Small intestine (tissue), 7 donors: ENCODE measurements around the gene PRCD. TPM values are rescaled to one million over a fixed set of nuclear protein-coding genes. Genes with fewer than 3 reads are reported as not detected.

Experiments
- DNase-seq, 2 donors: peaks; one replicate each; pipeline versions ENCODE4 v3.0.0 to v3.0.0-alpha.2; 2013
- FAIRE-seq: peaks from 2 replicates; lab custom pipeline; 2012; peaks lifted over from hg19 to GRCh38; lab: Jason Lieb, UNC
- H3K27ac ChIP-seq, 3 donors: one replicate each; pipeline ENCODE4 v1.5.1; 2013; ENCODE audit warnings: low read length in 2 of 3, mild to moderate bottlenecking in 2 of 3, control low read depth in 1 of 3, inconsistent platforms in 1 of 3, low read depth in 1 of 3, moderate library complexity in 1 of 3
- H3K27me3 ChIP-seq, 3 donors: one replicate each; pipeline ENCODE4 v1.6.1; 2013; ENCODE audit warnings: low read length in 3 of 3, inconsistent platforms in 1 of 3; ENCODE audit not compliant: control insufficient read depth in 3 of 3, insufficient read depth in 3 of 3
- H3K36me3 ChIP-seq, 3 donors: one replicate each; pipeline ENCODE4 v1.6.1; 2013; ENCODE audit warnings: low read length in 3 of 3, inconsistent platforms in 1 of 3, low read depth in 1 of 3, mild to moderate bottlenecking in 1 of 3, moderate library complexity in 1 of 3; ENCODE audit not compliant: control insufficient read depth in 3 of 3, insufficient read depth in 2 of 3
- H3K4me1 ChIP-seq, 3 donors: one replicate each; pipeline ENCODE4 v1.6.1; 2013; ENCODE audit warnings: low read length in 2 of 3, inconsistent platforms in 1 of 3, low read depth in 1 of 3, mild to moderate bottlenecking in 1 of 3, moderate library complexity in 1 of 3; ENCODE audit not compliant: control insufficient read depth in 3 of 3, insufficient read depth in 2 of 3
- H3K4me3 ChIP-seq, 3 donors: one replicate each; pipeline ENCODE4 v1.5.1; 2013; ENCODE audit warnings: low read length in 3 of 3, control low read depth in 1 of 3, inconsistent platforms in 1 of 3, low read depth in 1 of 3, mild to moderate bottlenecking in 1 of 3, moderate library complexity in 1 of 3
- H3K9me3 ChIP-seq, 2 donors: one replicate each; pipeline ENCODE4 v1.6.1; 2013; ENCODE audit warnings: low read depth in 1 of 2, low read length in 1 of 2; ENCODE audit not compliant: control insufficient read depth in 2 of 2, insufficient read depth in 1 of 2
- WGBS, 3 donors: extraction: QIAGEN DNeasy Blood & Tissue Kit; methylation state at CpG; one replicate each; pipeline ENCODE4 v1.1.7; 2013; 5-methylcytosine and 5-hydroxymethylcytosine counted together
- polyA plus RNA-seq, 4 donors: library from polyadenylated mRNA; stranded (reverse) in 3 of 4; unstranded in 1 of 4; fragments of 200-250 nt in 3 of 4; fragments of 120-200 nt in 1 of 4; gene quantifications; one replicate each; pipeline versions ENCODE4 v1.2.1 to v1.2.3, GENCODE V29; 2013
- donor health status: healthy with polysubstance abuse.
- donor health status: control.
- donor health status: control.
- donor health status: Bipolar disorder and iron deficiency.
- donor health status: healthy.

The PRCD gene
- polyA plus RNA-seq, 4 donors, result 1.6 to 3.4 (median 2.2) TPM; not detected in 1

DNA sequence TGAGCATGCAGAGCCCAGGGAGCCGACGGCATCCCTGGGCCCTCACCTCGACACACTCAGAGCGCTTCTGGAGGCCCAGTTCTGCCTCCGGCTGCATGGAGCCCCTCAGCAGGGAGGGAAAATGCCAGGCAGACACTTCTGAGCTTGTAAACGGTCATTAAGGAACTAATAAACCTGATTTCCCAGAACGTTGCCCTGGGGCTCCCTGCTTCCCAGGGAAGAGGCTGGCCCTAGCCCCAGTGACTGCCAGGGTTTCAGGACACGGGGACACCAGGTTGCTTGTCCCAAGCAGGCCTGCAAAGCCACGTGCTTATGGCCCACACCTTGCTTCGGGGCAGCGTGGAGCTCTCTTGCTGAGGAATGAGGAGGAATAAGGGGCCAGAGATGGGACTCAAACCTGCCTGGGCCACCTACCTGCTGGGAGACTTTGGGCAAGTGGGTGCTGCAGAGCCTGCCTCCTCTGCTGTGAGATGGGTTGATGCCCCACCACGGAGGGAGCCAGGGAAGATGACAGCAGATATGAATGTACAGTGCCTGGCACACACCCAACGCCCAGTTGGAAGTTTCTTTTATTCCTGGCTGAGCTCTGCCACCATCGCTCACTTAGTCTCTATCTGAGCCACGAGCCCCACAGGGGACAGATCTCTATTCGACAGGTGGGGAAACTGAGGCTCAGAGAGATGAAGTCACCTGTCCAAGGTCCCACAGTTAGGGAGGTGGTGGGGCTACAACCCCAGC lies 44.0 kb upstream of the PRCD start:
- WGBS, 3 donors, result 57 to 81% (median 64%) methylated on average over 16 of the region's 16 CpGs
- Histone ChIP-seq H3K4me1 (peaks cover 9 to 91% (median 37%) of the 10 kb centered on the region in 3 donors), H3K36me3 (peaks cover 0 to 22% (median 0%) of the 10 kb centered on the region in 3 donors), H3K9me3 (no peaks in the 10 kb centered on the region), H3K4me3 (no peak overlapping the region), H3K27ac (peak overlapping the region in 1 of 3 donors; percentile 70), H3K27me3 (no peaks in the 10 kb centered on the region)
- FAIRE-seq, result no peak
- DNase-seq, result peak in 1 of 2 donors; percentile 76

DNA sequence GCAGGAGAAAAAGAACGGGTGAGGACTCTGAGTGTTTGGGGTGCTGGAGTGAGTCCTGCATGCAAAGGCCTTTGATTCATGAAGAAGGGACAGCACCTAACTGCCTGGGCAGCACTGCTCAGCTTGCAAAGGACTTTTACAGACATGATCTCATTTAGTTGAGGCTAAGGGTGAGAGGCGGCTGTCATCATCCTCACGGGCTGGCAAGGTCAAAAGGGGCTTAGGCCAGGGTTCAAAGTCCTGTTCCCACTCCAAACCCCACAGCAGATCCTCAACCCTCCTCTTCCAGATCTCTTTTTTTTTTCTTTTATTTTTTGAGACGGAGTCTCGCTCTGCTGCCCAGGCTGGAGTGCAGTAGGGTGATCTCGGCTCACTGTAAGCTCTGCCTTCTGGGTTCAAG lies 43.4 kb upstream of the PRCD start:
- Histone ChIP-seq H3K4me3 (no peak overlapping the region), H3K27ac (peak overlapping the region in 1 of 3 donors; percentile 18), H3K4me1 (peaks cover 9 to 85% (median 30%) of the 10 kb centered on the region in 3 donors), H3K9me3 (no peaks in the 10 kb centered on the region), H3K36me3 (peaks cover 0 to 22% (median 0%) of the 10 kb centered on the region in 3 donors), H3K27me3 (no peaks in the 10 kb centered on the region)
- FAIRE-seq (no peak), DNase-seq (no peak)
- 79 to 87% (median 82%) methylated on average over 6 of the region's 6 CpGs for WGBS, 3 donors

DNA sequence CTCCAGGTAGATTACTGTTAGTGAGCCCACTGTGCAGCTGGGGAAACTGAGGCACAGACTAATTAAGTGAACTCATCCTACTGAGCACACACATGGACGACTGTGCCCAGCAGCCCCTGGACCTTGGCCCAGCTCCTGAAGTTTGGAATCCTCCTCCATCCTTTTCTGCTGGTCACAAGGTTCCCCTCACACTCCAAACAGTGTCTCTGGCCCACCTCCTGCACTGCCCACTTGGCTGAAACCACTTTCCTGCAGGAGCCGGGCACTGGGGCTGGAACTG lies 42.2 kb upstream of the PRCD start:
- Histone ChIP-seq H3K4me1 (peaks cover 9 to 85% (median 26%) of the 10 kb centered on the region in 3 donors), H3K27me3 (no peaks in the 10 kb centered on the region), H3K27ac (peak overlapping the region in 2 of 3 donors; percentile 70 to 85), H3K36me3 (peaks cover 0 to 22% (median 0%) of the 10 kb centered on the region in 3 donors), H3K4me3 (no peak overlapping the region), H3K9me3 (no peaks in the 10 kb centered on the region)
- 21 to 40% (median 29%) methylated on average over 2 of the region's 2 CpGs for WGBS, 3 donors
- DNase-seq, result no peak
- FAIRE-seq, result no peak

DNA sequence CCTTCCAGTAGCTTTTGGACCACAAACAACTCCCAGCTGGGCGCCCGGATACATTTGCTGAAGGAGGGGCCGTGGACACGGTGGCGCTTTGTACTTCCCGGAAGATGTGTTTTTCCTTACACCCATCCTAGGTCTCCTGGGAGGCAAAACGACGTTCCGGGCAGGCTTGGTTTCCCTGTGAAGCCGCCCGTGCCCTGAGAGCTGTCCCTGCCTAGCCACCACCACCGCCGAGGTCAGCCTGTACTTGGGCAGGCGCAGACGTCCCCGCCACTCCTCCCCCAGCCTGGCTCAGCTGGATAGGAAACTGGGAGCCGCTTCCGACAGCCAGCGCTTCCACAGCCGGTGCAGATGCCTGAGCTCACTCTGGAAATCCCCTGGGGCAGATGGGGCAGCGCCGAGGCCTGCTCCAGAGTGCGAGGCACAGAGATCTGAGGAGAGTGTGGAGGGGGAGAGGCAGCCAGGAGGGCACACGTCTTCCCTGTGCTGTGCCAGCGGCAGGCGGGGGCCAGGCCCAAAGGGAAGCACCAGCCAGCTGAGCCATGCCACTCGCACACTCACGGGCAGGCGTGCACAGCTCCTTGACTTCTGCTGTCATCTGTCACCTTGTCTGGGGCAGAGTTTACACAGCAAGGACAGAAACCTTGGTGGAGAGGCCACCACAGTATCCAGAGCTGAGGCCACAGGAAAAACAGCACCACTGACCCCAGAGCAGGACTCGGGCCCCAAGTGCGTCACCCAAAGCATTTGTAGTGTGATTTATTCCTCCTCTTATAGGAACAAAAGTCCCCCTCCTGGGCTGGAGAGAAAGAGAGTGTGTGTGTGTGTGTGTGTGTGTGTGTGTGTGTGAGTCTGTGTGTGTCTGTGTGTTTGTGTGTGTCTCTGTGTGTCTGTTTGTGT lies 41.6 kb upstream of the PRCD start:
- peak overlapping the region; percentile 5 to 85 (median 70) for H3K27ac ChIP-seq
- peaks cover 0 to 22% (median 0%) of the 10 kb centered on the region in 3 donors for H3K36me3 ChIP-seq
- no peaks in the 10 kb centered on the region for H3K27me3 ChIP-seq
- H3K4me3 ChIP-seq, result peak overlapping the region in 1 of 3 donors; percentile 7
- DNase-seq (peak; percentile 60 to 67), FAIRE-seq (no peak)
- no peaks in the 10 kb centered on the region for H3K9me3 ChIP-seq
- 25 to 30% (median 26%) methylated on average over 30 to 31 of the region's 31 CpGs for WGBS, 3 donors
- peaks cover 9 to 79% (median 26%) of the 10 kb centered on the region in 3 donors for H3K4me1 ChIP-seq

DNA sequence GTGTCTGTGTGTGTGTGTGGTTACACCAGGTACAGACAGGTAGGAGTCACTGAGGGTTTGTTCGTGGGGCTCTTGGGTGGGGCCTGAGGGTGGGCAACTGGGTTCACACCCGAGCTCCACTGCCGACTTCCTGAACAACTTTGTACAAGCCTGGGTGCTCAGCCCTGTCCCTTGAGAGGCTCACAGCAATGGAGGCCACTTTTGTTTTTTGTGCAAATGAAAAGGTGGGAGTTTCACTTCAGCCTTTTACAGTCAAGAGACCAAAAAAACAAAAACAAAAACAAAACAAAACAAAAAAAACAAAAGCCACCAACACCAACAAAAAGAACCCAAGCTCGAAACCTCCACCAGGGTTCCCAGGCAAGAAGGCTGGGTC lies 41.0 kb upstream of the PRCD start:
- H3K27me3 ChIP-seq, result no peaks in the 10 kb centered on the region
- 22 to 42% (median 35%) methylated on average over 4 of the region's 4 CpGs for WGBS, 3 donors
- DNase-seq (no peak), FAIRE-seq (no peak)
- no peak overlapping the region for H3K4me3 ChIP-seq
- no peaks in the 10 kb centered on the region for H3K9me3 ChIP-seq
- H3K4me1 ChIP-seq, result peaks cover 9 to 73% (median 20%) of the 10 kb centered on the region in 3 donors
- peaks cover 0 to 22% (median 0%) of the 10 kb centered on the region in 3 donors for H3K36me3 ChIP-seq
- peak overlapping the region; percentile 5 to 85 (median 70) for H3K27ac ChIP-seq

DNA sequence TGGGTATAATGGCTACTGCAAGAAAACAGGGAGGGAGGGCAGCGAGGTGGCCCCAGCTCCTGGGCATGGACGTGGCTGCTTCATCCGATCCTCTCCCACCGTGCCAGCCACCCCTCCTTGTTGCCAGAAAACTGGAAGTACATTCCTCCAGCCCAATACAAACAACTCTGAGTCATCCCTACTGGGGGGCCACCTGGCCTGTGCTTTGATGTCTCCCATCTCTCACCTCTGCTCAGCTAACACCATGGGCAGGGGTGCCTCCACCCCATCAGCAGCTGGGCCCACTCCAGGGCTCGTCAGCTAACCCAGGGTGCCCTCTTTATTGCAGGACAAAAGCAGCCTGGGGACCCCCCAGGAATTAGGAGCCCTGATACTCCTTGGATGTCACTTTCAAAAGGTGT lies 40.6 kb upstream of the PRCD start:
- Histone ChIP-seq H3K27me3 (no peaks in the 10 kb centered on the region), H3K27ac (peak overlapping the region in 2 of 3 donors; percentile 9 to 85), H3K4me3 (peak overlapping the region in 1 of 3 donors; percentile 63), H3K4me1 (peaks cover 9 to 69% (median 19%) of the 10 kb centered on the region in 3 donors), H3K36me3 (peaks cover 0 to 22% (median 0%) of the 10 kb centered on the region in 3 donors), H3K9me3 (no peaks in the 10 kb centered on the region)
- DNase-seq (peak in 1 of 2 donors; percentile 31), FAIRE-seq (no peak)
- 39 to 60% (median 48%) methylated on average over 5 of the region's 5 CpGs for WGBS, 3 donors

DNA sequence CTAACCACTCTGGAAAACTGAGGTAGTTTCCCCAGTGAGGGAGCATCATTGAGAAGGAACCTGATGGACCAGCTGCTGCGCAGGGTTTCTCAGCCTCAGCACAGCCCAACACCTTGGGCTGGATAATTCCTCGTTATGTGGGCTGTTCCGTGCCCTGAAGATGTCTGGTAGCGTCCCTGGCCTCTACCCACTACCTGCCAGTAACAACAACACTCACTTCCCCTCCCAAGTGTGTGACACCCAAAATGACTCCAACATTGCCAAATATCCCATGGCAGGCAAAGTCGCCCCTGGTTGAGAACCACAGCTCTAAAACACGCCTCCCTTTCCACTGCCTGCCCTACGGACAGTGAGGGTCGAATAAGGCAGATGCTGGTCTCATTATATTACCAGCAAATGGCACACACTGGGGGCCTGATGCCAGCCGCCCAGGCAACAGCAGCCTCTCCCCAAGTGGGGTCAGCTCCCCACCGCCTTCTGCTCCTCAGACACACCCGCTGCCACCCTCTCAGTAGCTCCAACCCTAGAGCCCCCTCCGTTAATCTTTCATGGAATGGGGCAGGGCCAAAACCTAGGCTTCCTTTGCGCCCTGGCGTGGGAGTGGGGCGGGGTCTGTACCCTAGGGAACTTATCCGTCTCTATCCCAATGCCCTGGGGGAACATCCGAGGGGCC lies 39.6 kb upstream of the PRCD start:
- 18 to 53% (median 26%) methylated on average over 17 of the region's 17 CpGs for WGBS, 3 donors
- Histone ChIP-seq H3K4me3 (peak overlapping the region; percentile 63 to 83 (median 67)), H3K4me1 (peaks cover 9 to 62% (median 19%) of the 10 kb centered on the region in 3 donors), H3K36me3 (peaks cover 0 to 16% (median 0%) of the 10 kb centered on the region in 3 donors), H3K27me3 (no peaks in the 10 kb centered on the region), H3K9me3 (no peaks in the 10 kb centered on the region), H3K27ac (peak overlapping the region; percentile 8 to 85 (median 57))
- peak in 1 of 2 donors; percentile 50 for DNase-seq
- no peak for FAIRE-seq

DNA sequence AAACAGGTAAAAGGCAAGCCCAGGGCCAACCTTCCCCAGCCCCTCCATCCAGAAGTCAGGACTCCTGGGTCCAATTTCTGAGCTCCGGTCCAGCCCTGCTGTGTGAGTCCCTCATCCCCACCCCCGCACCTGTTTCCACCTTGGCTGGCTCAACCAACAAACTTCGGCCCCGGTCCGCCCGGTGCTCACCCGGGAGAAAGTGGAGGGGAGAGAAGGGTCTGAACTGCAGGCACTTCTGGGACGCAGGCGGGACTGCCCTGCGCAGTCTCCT lies 39.2 kb upstream of the PRCD start:
- 0 to 10% (median 1%) methylated on average over 9 to 10 of the region's 10 CpGs for WGBS, 3 donors
- Histone ChIP-seq H3K9me3 (no peaks in the 10 kb centered on the region), H3K27ac (peak overlapping the region; percentile 57 to 85 (median 60)), H3K4me1 (peaks cover 9 to 57% (median 19%) of the 10 kb centered on the region in 3 donors), H3K36me3 (peaks cover 0 to 16% (median 0%) of the 10 kb centered on the region in 3 donors), H3K27me3 (no peaks in the 10 kb centered on the region), H3K4me3 (peak overlapping the region; percentile 63 to 83 (median 67))
- FAIRE-seq (no peak), DNase-seq (no peak)
